H1 (cell line): ENCODE results near the gene ADGRV1.

Experiments used
- BCL11A ChIP-seq, 2 experiments: IDR thresholded peaks; one replicate each; pipeline ENCODE4 v1.6.1; 2011; ENCODE audit warnings: low read depth in 2 of 2, low read length in 2 of 2, mild to moderate bottlenecking in 2 of 2
- BRCA1 ChIP-seq: IDR thresholded peaks from 2 replicates; pipeline ENCODE4 v1.6.1; 2012; ENCODE audit warnings: low read depth, low read length, improper control_type of control experiment
- CREB1 ChIP-seq: IDR thresholded peaks from 2 replicates; pipeline ENCODE4 v1.6.1; 2012; ENCODE audit warnings: inconsistent platforms
- EP300 ChIP-seq, 2 experiments: IDR thresholded peaks; 1 replicate in 1 of 2; 2 replicates in 1 of 2; pipeline ENCODE4 v1.6.1; 2011 to 2012; ENCODE audit warnings: low read depth in 2 of 2, low read length in 2 of 2, mild to moderate bottlenecking in 2 of 2, borderline replicate concordance in 1 of 2, inconsistent platforms in 1 of 2, moderate library complexity in 1 of 2
- GTF2F1 ChIP-seq: IDR thresholded peaks from 2 replicates; pipeline ENCODE4 v1.6.1; 2012; ENCODE audit warnings: low read depth, low read length, improper control_type of control experiment, borderline replicate concordance
- JUND ChIP-seq: IDR thresholded peaks from 2 replicates; pipeline ENCODE4 v1.6.1; 2011; ENCODE audit warnings: mild to moderate bottlenecking, improper control_type of control experiment, low read length
- SIN3A ChIP-seq, 2 experiments: IDR thresholded peaks in 1 of 2; conservative IDR thresholded peaks in 1 of 2; 2 replicates each; pipeline ENCODE4 v1.6.1; 2011 to 2012; ENCODE audit warnings: low read length in 2 of 2, improper control_type of control experiment in 1 of 2, low read depth in 1 of 2, mild to moderate bottlenecking in 1 of 2
- SUZ12 ChIP-seq: fragments of 200-600 bp; sonication (generic); IDR thresholded peaks from 2 replicates; pipeline ENCODE4 v1.6.1; 2012; ENCODE audit warnings: mild to moderate bottlenecking, inconsistent platforms, low read length, moderate library complexity, mixed read lengths
- YY1 ChIP-seq: IDR thresholded peaks from 2 replicates; pipeline ENCODE4 v1.6.1; 2011; ENCODE audit warnings: low read depth, mild to moderate bottlenecking, low read length
- ZNF274 ChIP-seq: IDR thresholded peaks from 2 replicates; pipeline ENCODE4 v1.7.0; 2012; ENCODE audit warnings: low read length, borderline replicate concordance; ENCODE audit errors: extremely low read depth
- TF ChIP-seq, protein P1 (sequence below): IDR thresholded peaks from 2 replicates; pipeline ENCODE4 v1.6.1; 2011; ENCODE audit warnings: low read depth, mild to moderate bottlenecking, low read length; ENCODE audit not compliant: insufficient read depth
- TF ChIP-seq, protein P2 (sequence below), 3 experiments: IDR thresholded peaks; 1 replicate in 2 of 3; 2 replicates in 1 of 3; pipeline versions ENCODE4 v1.5.1 to v1.6.1; 2011; ENCODE audit warnings: low read length in 3 of 3, mild to moderate bottlenecking in 3 of 3, inconsistent platforms in 2 of 3, low read depth in 1 of 3, moderate library complexity in 1 of 3; ENCODE audit not compliant: insufficient read depth in 1 of 3; ENCODE audit errors: control extremely low read depth in 1 of 3
- TF ChIP-seq, protein P3 (sequence below): IDR thresholded peaks from 2 replicates; pipeline ENCODE4 v1.6.1; 2012; ENCODE audit warnings: inconsistent platforms

GRCh38 chr5:91024727-91025126 lies 466.1 kb downstream of the ADGRV1 start:
- TF ChIP-seq, protein P1, sequence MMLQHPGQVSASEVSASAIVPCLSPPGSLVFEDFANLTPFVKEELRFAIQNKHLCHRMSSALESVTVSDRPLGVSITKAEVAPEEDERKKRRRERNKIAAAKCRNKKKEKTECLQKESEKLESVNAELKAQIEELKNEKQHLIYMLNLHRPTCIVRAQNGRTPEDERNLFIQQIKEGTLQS: no peak
- TF ChIP-seq, protein P2, sequence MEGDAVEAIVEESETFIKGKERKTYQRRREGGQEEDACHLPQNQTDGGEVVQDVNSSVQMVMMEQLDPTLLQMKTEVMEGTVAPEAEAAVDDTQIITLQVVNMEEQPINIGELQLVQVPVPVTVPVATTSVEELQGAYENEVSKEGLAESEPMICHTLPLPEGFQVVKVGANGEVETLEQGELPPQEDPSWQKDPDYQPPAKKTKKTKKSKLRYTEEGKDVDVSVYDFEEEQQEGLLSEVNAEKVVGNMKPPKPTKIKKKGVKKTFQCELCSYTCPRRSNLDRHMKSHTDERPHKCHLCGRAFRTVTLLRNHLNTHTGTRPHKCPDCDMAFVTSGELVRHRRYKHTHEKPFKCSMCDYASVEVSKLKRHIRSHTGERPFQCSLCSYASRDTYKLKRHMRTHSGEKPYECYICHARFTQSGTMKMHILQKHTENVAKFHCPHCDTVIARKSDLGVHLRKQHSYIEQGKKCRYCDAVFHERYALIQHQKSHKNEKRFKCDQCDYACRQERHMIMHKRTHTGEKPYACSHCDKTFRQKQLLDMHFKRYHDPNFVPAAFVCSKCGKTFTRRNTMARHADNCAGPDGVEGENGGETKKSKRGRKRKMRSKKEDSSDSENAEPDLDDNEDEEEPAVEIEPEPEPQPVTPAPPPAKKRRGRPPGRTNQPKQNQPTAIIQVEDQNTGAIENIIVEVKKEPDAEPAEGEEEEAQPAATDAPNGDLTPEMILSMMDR (IDR thresholded peaks at IDR 0.05; ENCODE audit: control extremely low read depth in 1 of 3, insufficient read depth in 1 of 3, low read depth in 1 of 3, low read length in 3 of 3): no peak
- TF ChIP-seq CREB1 (no peak), SUZ12 (no peak), BCL11A (IDR thresholded peaks at IDR 0.05; ENCODE audit: low read depth in 2 of 2, low read length in 2 of 2) (no peak), SIN3A (conservative IDR thresholded peaks at IDR 0.05 in 1 of 2, IDR thresholded peaks at IDR 0.05 in 1 of 2; ENCODE audit: low read depth in 1 of 2, low read length in 2 of 2) (no peak), ZNF274 (no peak), EP300 (IDR thresholded peaks at IDR 0.05; ENCODE audit: borderline replicate concordance in 1 of 2, low read depth in 2 of 2, low read length in 2 of 2) (no peak), YY1 (no peak), BRCA1 (no peak), GTF2F1 (no peak), JUND (no peak)
- TF ChIP-seq, protein P3, sequence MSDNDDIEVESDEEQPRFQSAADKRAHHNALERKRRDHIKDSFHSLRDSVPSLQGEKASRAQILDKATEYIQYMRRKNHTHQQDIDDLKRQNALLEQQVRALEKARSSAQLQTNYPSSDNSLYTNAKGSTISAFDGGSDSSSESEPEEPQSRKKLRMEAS: no peak
